DND-41 (cell line): ENCODE measurements around the gene KRTAP21-3.
"Not testable (repeated sequence)": the region's sequence is repeated elsewhere in the genome, so short reads cannot be mapped to it uniquely, and the experiment has no call there.

Source experiments
- ATAC-seq: fragments of 200-7000 bp; cut with Tn5 transposase; 3 replicates; pipeline ENCODE4 v1.9.1; 2021; ENCODE audit warnings: low read depth; ENCODE audit not compliant: insufficient read depth
- DNase-seq: peaks from one replicate; pipeline ENCODE4 v3.0.0-alpha.2; 2020
- H2AFZ ChIP-seq: 2 replicates; pipeline ENCODE4 v1.6.0; 2012; ENCODE audit warnings: low read depth, low read length
- H3K27ac ChIP-seq: 2 replicates; pipeline ENCODE4 v1.5.1; 2012; ENCODE audit warnings: low read length, inconsistent platforms
- H3K27me3 ChIP-seq: fragments of 200-600 bp; sonication (generic); 2 replicates; pipeline ENCODE4 v1.6.0; 2012; ENCODE audit warnings: low read length, mild to moderate bottlenecking, inconsistent platforms; ENCODE audit not compliant: insufficient read depth, poor library complexity
- H3K36me3 ChIP-seq: 2 replicates; pipeline ENCODE4 v1.5.1; 2012; ENCODE audit warnings: low read length, inconsistent platforms; ENCODE audit not compliant: insufficient read depth
- H3K4me1 ChIP-seq: 2 replicates; pipeline ENCODE4 v1.5.1; 2012; ENCODE audit warnings: mild to moderate bottlenecking, low read length; ENCODE audit not compliant: insufficient read depth
- H3K4me2 ChIP-seq: 2 replicates; pipeline ENCODE4 v1.6.0; 2012; ENCODE audit warnings: mild to moderate bottlenecking, moderate library complexity, low read length, inconsistent platforms; ENCODE audit not compliant: insufficient read depth
- H3K4me3 ChIP-seq, 2 experiments: fragments of 200-600 bp in 1 of 2; shearing (Covaris generic) in 1 of 2; 2 replicates each; pipeline ENCODE4 v1.5.1; 2012 to 2016; ENCODE audit warnings: inconsistent platforms in 2 of 2, low read length in 2 of 2, mild to moderate bottlenecking in 2 of 2, low read depth in 1 of 2, moderate library complexity in 1 of 2
- H3K79me2 ChIP-seq: 2 replicates; pipeline ENCODE4 v1.6.0; 2012; ENCODE audit warnings: low read length, inconsistent platforms; ENCODE audit not compliant: insufficient read depth
- H3K9ac ChIP-seq: 2 replicates; pipeline ENCODE4 v1.6.0; 2012; ENCODE audit warnings: low read depth, mild to moderate bottlenecking, inconsistent platforms, low read length, moderate library complexity
- H3K9me3 ChIP-seq: 2 replicates; pipeline ENCODE4 v1.5.1; 2012; ENCODE audit warnings: low read length, moderate library complexity, mild to moderate bottlenecking, inconsistent platforms; ENCODE audit not compliant: insufficient read depth, severe bottlenecking
- H4K20me1 ChIP-seq: 2 replicates; pipeline ENCODE4 v1.6.0; 2012; ENCODE audit warnings: low read length; ENCODE audit not compliant: insufficient read depth
- CTCF ChIP-seq: IDR thresholded peaks from 2 replicates; pipeline ENCODE4 v1.5.1; 2012; ENCODE audit warnings: borderline replicate concordance, low read length, moderate library complexity, mild to moderate bottlenecking; ENCODE audit not compliant: poor library complexity, severe bottlenecking; ENCODE audit errors: extremely low read depth
- EZH2 ChIP-seq: IDR thresholded peaks from 3 replicates; pipeline ENCODE4 v1.6.1; 2012; ENCODE audit warnings: borderline replicate concordance, low read depth, mild to moderate bottlenecking, moderate library complexity, low read length, inconsistent platforms; ENCODE audit not compliant: severe bottlenecking

KRTAP21-3 gene

GRCh38 chr21:30718239-30718909, at the start of gene KRTAP21-3:
KRTAP21-3 (minus strand) TSS chr21:30718777; CDS start chr21:30718759, 18 bp downstream.
- H3K4me1 ChIP-seq: no peaks in the 10 kb centered on the region
- H3K36me3 ChIP-seq: no peaks in the 10 kb centered on the region
- H3K4me3 ChIP-seq: no peak within 1 kb of the TSS
- H2AFZ ChIP-seq: no peak within 1 kb of the TSS
- H3K79me2 ChIP-seq: no peaks in the 10 kb centered on the region
- no peaks in the 10 kb centered on the region for H3K27me3 ChIP-seq
- H3K4me2 ChIP-seq: no peak within 1 kb of the TSS
- H4K20me1 ChIP-seq: no peaks in the 10 kb centered on the region
- DNase-seq (no peak), ATAC-seq (no peak)
- no peaks in the 10 kb centered on the region for H3K9me3 ChIP-seq
- no peak for TF ChIP-seq EZH2
- no peak for TF ChIP-seq CTCF
- no peak within 1 kb of the TSS for H3K27ac ChIP-seq
- no peak within 1 kb of the TSS for H3K9ac ChIP-seq

- H3K4me3 ChIP-seq: no peak overlapping the region
- H3K9ac ChIP-seq: no peak overlapping the region
- no peaks in the 10 kb centered on the region for H3K36me3 ChIP-seq
- H3K4me1 ChIP-seq: no peaks in the 10 kb centered on the region
- no peak for ATAC-seq
- H3K79me2 ChIP-seq: no peaks in the 10 kb centered on the region
- no peak for DNase-seq
- H4K20me1 ChIP-seq: no peaks in the 10 kb centered on the region
- no peaks in the 10 kb centered on the region for H3K27me3 ChIP-seq
- H2AFZ ChIP-seq: no peak overlapping the region
- H3K9me3 ChIP-seq: no peaks in the 10 kb centered on the region
- H3K4me2 ChIP-seq: no peak overlapping the region
- no peak overlapping the region for H3K27ac ChIP-seq
- TF ChIP-seq EZH2: no peak
- TF ChIP-seq CTCF: no peak
These were observed 42.2 kb upstream of the KRTAP21-3 start for GRCh38 chr21:30760776-30761175.

GRCh38 chr21:30758306-30758705, 39.7 kb upstream of the KRTAP21-3 start:
- H3K27me3 ChIP-seq: no peaks in the 10 kb centered on the region
- H3K79me2 ChIP-seq: no peaks in the 10 kb centered on the region
- H3K4me3 ChIP-seq: no peak overlapping the region
- H3K36me3 ChIP-seq: no peaks in the 10 kb centered on the region
- ATAC-seq (no peak), DNase-seq (no peak)
- H3K4me2 ChIP-seq: no peak overlapping the region
- H2AFZ ChIP-seq: no peak overlapping the region
- no peaks in the 10 kb centered on the region for H4K20me1 ChIP-seq
- H3K9ac ChIP-seq: no peak overlapping the region
- no peaks in the 10 kb centered on the region for H3K9me3 ChIP-seq
- no peak for TF ChIP-seq EZH2
- TF ChIP-seq CTCF: no peak
- no peaks in the 10 kb centered on the region for H3K4me1 ChIP-seq
- H3K27ac ChIP-seq: no peak overlapping the region

- not testable (repeated sequence) for H3K4me3 ChIP-seq, H3K79me2 ChIP-seq, H2AFZ ChIP-seq, H3K27ac ChIP-seq, H3K36me3 ChIP-seq, H3K4me1 ChIP-seq, ATAC-seq, DNase-seq, H3K9me3 ChIP-seq, H4K20me1 ChIP-seq, H3K9ac ChIP-seq, H3K27me3 ChIP-seq, H3K4me2 ChIP-seq
These were observed 36.8 kb upstream of the KRTAP21-3 start, which contains the start of gene KRTAP21-1 for GRCh38 chr21:30755328-30755727. KRTAP21-1 (minus strand) TSS chr21:30755428; CDS start chr21:30755378, 50 bp downstream.
